NCI-H1417 (cell line): ENCODE measurements around the gene CREB5.
"Not testable (repeated sequence)": the region's sequence is repeated elsewhere in the genome, so short reads cannot be mapped to it uniquely, and the experiment has no call there.

ENCODE experiments used
- DNase-seq, 3 experiments: peaks; one replicate each; lab custom pipeline; 2025; lab: John Stamatoyannopoulos, UW

Gene CREB5

DNA sequence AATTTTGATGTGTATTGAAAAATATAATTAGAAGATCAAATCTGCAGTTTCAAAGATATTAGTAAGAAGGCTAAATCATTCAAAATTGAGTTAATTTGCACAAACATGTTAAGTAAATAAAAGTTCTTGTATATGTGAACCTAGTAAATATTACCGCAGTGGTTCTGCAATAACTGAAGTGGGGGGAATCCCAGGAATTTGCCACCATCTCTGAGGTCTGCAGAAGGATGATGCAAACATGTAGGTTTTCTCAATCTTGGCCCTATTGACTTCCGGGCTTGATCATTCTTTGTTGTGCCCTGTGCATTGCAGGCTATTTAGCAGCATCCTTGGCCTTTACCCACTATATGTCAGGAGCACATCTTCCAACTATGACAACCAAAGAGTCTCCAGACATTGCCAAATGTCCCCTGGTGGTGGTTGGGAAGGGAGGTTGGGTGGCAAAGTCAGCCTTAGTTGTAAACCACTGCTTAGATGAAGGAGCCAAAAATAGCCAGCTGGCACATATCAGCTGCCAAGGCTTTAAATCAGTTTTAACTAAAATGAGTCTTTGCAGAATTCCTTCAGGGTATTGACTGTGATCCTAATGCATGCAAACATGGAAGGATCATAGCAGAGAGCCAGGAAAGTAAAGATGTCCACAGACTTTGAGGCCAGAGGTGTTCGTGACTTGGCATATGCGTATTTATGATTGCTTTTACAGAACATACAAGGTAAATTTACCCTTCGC is 399.5 kb downstream of the CREB5 start:
- no peak for DNase-seq

DNA sequence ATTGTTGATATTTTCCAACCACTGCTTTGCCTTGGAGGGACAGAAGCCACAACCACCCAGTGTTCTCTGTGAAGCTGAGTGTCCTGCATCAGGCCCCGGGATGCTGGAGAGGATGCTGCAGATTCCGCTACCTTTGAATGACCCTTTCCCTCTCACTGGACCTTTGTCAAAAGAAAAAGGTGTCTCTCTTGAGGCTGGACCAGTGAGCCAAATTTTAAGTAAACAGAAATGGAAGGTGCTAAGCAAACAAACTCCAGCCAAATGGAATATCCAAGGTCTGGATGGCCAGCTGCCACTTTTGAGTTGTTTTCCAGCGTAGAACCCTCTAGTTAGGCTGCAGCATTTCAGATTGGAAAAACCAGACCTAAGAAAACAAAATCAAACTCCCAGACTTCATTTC is 400.3 kb downstream of the CREB5 start:
- peak in 1 of 3 experiments; percentile 16 for DNase-seq

DNA sequence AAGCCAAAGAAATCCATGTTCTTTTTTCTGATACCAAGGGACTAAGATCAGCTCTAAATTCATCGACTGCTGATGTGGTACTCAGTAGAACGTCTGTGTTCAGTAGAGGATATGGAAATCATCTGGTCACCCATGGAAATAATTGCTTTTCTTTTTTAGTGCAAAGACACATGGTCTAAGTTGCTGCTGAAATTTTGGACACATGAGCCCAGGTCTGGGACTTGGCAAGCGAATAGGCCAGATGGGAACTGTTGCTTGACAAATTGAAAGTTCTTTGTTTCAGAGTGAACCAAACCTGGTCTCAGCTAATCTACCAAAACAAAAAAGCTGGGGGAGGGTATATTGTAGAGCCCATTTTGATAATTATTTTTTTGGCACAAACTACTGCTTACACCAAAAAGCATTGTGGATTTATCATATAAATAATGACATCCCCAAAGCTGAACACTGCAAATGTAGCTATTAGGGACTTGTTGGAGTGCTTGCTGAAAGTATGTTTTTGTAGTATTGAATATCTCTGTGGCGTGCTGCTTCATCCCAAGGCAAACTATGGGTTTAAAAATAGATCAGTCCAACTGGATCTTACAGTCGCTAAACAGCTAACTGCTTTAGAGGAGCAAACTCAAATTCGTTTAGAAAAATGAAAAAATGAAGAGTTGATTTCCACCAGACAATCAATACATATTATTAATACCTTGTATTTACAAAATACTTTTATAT is 401.1 kb downstream of the CREB5 start:
- DNase-seq = no peak

DNA sequence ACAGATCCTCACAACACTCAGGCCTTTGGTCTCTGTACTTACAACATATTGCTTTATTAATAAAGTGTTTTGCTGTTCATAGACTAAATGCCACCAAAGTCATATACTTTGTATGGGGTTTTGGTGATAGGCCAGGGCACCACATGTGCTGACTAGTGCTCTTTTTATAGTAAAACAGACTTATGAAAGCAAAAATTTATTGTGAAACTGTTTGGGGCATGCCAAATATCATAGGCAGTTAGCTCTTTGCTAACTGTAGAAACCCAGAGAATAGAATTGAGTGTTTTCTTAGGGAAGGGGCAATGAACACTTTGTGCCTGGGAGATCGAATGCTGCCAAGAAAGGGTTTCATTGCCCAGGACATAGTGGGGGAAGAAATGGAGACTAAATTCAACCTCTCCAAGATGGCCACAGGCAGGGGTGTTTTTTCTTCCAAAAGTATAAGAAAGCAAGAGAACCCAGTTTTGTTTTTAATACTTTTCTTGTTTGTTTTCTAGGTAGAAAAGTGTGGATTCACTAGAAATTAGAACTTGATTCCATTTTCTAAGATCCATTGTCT is 403.1 kb downstream of the CREB5 start:
- DNase-seq = no peak

DNA sequence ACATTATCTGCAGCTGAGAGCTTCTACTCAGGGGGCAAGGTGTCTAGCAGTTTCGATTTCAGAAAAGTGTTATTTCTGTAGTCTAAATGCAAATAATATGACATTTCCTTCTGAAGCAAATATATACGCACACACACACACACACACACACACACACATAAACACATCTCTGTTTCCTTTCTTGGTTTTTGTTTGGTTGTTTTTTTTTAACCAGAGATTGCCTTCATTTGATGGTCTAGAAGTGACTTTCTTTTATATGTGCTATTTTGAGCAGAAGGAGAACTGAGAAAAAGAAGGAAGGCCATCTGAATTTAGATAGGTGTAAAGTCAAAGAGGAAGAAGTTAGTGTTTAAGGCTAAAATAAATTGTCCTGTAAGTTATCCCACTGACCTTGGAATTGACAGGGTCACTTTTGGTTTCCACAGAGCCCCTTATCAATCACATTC is 403.6 kb downstream of the CREB5 start:
- DNase-seq = no peak

DNA sequence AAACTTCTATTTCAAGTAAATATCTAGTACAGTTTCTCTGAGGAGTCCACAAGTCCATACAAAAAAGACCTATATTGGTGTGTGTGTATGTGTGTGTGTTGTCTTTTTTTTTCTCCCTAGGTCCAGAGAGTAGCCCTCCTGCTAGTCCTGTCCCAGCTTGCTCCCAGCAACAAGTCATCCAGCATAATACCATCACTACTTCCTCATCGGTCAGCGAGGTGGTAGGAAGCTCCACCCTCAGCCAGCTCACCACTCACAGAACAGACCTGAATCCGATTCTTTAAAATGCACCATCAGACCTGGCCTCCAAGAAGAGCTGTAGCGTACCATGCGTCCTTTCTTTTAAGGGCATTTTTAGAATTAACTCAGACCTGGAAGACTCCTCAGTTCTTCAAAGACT is 406.7 kb downstream of the CREB5 start:
- no peak for DNase-seq

DNA sequence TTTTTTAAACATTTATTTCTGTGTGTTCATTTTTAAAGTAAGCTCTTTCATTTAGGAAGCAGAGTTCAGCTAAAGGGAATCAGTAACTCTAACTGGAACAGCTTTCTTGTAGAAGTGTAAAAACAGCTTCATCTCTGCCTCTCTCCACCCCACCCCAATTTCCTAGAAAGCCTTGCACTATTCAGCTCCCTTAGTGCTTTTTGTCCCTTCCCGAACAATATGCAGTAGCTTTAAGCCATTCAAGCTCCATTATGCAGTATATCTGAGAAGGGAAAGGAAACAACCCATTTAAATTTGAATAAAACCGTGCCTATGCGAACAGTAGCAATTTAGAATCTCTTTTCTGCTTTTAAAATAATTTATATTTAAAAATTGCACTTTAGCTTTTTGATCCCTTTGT is 411.3 kb downstream of the CREB5 start:
- DNase-seq = peak in 1 of 3 experiments; percentile 38

DNA sequence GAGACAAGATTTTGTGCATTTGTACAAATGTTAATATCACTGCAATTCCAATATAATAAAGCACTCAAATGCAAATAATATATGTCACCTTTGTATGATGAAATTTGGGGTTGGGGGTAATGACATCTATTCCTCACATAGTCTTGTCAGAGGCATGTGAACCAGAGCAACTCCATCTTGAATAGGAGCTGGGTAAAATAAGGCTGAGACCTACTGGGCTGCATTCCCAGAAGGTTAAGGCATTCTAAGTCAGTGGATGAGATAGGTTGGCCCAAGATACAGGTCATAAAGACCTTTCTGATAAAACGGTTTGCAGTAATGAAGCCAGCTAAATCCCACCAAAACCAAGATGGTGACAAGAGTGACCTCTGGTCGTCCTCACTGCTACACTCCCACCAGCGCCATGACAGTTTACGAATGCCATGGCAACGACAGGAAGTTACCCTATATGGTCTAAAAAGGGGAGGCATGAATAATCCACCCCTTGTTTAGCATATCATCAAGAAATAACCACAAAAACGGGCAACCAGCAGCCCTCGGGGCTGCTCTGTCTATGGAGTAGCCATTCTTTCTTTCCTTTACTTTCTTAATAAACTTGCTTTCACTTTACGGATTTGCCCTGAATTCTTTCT is 413.6 kb downstream of the CREB5 start:
- not testable (repeated sequence) for DNase-seq

DNA sequence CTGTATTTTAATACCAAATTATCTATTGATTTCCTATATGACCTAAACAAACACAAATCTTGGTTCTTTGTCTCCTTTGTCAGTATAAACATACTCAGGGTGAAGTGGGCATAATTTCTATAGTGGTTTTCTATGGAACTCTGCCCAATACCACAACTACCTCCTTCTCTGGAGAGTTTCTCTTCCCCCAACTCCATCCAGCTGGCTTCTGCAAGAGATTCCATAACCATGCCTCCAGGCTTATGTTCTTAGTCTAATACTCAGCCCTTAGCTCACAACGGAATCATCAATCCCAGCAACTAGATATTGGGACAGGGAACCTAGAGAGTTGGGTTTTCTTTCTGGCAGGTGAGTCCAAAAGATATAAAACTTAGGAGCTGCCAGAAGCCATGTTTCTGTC is 418.5 kb downstream of the CREB5 start:
- DNase-seq = no peak

DNA sequence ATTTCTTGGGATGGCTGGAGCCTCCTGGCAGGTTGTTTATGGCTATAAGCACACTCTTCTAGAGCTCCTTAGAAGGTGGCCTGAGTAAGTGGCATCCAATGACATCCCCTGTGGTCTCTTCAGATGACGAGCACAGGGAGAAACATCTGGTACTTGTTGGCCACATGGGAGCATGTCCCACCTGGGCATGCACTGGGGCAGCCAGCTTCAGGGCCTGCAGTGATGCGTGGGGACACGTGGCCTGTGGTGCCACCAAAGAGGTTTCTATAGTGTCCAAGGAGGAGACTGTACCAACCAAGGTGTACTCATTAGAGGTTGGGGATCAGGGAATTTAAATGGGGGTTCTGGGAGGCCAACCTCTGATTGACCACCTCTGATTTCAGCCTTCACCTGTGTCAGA is 420.4 kb downstream of the CREB5 start:
- no peak for DNase-seq

DNA sequence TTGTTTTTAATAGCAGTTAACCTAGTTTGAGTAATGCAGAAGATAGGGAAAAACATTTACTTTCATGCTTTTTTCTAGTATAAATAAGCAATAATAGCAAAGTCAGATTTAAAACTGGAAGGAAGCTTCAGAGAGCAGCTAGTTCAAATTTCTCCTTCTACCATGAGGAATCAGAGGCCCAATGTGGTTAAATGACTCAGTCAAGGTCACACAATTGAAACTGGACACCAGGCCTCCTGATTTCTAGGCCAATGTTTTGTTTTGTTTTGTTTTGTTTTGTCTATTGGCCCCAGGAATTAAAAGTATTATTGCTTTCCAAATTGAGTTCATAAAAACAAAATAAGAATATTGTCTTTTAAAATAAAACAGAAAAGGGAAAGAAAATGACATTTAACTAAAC is 423.5 kb downstream of the CREB5 start:
- DNase-seq = no peak

DNA sequence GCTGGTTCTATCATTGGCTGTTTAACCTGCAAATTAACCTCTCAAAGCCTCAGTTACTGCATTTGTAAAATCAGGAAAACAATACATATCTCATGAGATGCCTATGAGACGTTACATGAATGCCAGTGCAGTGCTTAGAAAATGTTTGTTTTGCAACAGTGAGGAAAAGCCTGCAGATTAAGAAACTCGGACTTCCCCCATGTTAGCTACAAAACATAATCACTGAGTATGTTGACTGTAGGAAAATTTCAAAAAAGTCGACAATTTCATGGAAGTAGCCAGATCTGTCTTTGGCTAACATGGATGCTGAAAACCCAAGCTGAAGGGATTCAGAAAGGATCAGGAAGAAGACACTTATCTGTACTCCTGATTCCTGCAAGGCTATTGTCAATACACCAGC is 424.4 kb downstream of the CREB5 start:
- no peak for DNase-seq

DNA sequence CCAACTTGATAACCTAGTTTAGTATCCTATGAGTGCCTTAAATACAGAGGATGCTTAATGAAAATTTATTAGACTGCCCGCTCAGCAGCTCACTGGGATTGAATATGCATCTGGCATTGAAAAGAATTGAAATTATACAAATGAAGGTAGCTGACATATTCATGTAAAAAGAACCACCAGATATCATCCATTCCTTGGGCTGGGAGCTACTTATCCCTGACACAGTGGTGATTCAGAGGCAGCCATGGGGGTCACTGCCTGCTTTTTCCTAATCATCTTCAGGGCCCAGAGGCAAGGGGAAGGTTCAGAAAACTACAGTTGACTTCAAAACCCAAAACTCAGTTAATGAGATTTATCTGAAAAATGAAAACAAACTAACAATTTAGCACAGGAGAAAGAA is 424.9 kb downstream of the CREB5 start:
- DNase-seq = no peak

DNA sequence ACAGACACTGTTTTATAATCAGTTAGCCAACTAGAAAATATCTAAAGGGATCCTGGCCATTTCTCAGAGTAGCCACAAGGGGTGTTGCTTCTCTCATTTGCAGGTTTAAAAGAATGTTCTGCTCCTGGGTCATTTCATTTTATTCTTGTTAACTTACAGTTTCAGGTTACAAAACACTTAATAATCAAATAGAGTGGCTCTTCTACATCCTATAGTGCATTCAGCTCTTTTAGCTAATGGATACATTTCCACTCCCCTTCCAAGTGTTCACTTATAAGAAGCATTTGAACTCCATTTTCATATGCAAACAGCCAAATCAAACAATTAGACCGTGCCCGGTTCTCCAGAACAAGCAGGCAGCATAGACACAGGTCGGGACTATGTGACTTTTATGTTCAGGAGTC is 428.3 kb downstream of the CREB5 start:
- DNase-seq = peak; percentile 20 to 85 (median 49)

DNA sequence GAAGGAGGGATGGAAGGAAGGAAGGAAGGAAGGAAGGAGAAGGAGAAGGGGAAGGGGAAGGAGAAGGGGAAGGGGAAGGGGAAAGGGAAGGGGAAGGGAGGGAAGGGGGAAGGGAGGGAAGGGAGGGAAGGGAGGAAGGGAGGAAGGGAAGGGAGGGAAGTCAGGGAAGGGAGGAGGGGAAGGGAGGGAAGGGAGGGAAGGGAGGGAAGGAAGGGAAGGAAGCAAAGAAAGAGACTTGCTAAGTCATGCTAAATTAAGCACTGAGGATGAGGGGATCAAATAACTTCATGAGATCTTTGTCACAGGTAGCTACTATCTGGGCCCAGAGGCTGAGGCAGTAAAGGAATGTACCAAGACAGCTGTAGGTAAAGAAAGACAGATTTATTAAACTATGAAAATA is 429.4 kb downstream of the CREB5 start:
- DNase-seq = no peak

DNA sequence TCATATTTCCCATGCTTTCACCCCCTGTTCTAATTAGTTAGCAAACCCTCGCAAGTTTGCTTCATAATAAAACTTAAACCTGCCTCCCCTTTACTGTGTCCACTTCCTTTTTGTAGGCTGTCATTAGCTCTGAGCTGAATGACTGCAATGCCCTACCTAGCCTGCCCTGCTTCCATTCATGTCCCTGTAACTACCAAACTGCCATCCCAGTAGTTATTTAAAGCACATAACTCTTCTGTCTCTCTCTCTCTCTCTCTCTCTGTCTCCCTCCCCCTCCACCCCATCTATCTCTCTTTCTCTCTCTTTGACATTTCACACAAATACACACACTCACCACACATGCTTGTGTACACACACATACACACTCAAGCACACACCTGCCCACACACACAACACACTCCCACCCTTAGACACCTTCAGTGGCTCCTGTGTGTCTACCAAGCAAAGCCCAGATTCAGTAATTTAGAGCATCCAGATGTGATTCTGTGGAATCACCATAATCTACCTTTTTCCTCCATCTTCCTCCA is 430.5 kb downstream of the CREB5 start:
- DNase-seq = no peak

DNA sequence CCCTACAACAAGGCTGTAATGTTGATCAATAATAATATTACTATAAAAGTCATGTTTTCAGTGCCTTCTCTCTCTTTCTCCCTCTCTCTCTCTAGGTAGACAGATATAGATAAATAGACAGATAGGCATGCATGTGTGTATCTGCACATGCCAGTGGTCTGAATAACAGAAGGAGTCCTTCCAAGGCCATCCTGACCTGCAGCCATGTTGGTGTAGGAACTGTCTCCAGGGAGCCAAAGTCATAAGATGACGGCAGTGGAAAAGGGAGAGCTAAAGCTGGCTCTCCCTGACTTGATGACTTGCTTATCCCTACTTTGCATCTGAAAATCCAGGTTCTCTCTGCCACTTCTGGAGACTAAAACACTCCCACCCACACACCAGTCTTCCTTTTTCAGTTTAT is 432.8 kb downstream of the CREB5 start:
- DNase-seq = no peak

DNA sequence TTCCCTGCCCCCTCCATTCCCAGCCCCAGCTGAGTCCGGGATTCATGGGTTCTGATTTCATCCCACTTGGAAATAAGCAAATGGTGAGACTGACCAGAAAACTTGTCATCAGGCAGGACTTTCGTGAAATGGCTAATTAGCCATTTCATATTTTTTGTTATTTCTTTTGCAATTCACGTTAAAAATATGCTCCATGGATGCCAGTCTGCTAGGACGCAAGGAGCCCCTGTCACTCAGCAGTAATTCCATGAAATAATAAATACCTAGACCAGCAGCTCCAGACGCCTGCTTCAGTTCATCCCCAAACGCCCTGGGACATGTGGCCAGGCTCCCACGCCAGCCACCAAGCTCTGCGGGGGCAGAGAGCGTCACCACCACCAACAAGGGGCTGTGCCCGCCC is 434.9 kb downstream of the CREB5 start:
- DNase-seq = no peak

DNA sequence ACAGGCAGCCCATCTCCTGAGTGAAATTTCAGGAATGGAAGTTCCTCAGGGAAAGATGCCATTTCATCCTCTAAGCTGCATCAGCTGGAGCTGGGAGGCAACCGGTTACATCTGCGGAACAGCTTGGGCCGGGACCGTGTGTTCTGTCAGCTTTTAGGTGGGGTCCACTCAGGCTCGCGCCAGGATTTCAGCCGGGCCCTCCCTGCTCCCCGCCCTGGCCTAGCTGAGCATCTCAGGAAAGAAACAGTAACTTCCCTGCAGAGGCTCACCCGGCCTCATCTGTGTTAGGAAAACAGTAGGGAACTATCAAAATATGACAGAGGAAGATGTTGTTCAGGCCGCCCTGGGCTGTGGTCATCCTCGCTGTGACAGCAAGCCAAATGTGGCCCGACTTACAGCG is 435.4 kb downstream of the CREB5 start:
- DNase-seq = no peak

DNA sequence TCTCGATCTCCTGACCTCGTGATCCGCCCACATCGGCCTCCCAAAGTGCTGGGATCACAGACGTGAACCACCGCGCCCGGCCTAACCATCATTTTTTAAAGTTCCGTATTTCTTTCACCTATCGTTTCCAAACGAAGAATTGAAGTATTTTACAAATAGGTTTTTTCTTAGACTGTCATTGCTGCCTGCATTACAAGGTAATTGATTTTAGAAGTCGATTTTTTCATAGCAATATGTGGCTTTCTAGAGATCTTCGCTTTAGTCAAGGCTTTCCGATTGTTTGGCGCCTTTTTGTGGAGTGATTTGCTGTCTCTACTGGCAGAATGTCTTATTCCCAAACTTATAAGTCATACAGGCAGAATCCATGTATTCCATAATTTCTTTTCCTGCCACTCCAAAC is 436.6 kb downstream of the CREB5 start:
- DNase-seq = no peak

DNA sequence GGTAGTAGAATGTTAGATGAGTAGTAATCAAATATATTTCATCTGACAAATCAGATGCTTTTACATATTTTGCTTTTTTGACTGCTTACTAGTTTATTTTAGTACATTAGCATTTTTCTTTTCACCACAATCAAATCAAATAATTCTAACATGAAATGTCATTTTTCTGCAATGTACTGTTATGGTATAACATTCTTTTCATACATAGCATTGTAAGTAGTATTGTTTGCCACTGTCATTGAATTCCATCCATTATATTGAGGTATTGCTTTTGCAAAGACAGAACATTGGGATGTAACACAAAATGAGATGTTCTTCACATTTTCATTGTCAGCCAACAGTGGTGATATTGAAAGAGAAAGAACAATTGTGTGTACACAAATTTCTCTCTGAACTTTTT is 438.4 kb downstream of the CREB5 start:
- DNase-seq = no peak

DNA sequence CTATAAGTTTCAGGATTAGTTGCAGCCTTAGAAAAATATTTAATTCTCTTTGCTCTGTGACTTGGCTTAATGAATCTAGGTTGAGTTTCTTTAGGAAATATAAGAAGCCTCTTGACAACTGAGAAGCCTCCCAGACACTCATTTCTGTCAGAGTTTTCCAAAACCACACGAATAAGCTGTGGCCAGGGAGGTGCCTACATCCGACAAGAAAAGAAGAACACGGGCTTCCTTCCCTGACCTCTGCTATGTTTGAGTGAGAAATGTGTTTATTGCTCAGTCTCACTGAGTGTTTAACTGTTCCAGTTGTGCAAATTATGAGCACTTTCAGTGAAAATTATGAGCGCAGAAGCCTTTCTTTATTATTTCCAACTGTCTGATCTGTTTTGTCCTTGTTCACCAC is 440.8 kb downstream of the CREB5 start:
- peak in 2 of 3 experiments; percentile 9 to 36 for DNase-seq
